ENCODE results near the gene DNAH2. TPM values are rescaled to one million over a fixed set of nuclear protein-coding genes. Genes with fewer than 3 reads are reported as not detected.

DNAH2 gene
- total and polyA plus RNA-seq, 2 of the 13 experiments (the other 11 are each of a cell fraction or from before 2014, with no cell fraction given): not detected

- 92% methylated on average over 9 of the region's 12 CpGs for WGBS (ENCODE audit: low lambda C conversion rate)
- ATAC-seq: no peak
- no peak for FAIRE-seq
- intact Hi-C loops (cut with micrococcal nuclease; ENCODE audit: unreplicated experiment): no loop called here
- Histone ChIP-seq H3K4me3 (replicated peaks in 1 of 3; ENCODE audit: insufficient read depth in 1 of 3, low read depth in 2 of 3, low read length in 3 of 3) (no peak overlapping the region), H3K9me3 (ENCODE audit: low read length) (no peaks in the 10 kb centered on the region), H3K4me2 (ENCODE audit: low read depth, low read length) (no peak overlapping the region), H3K27me3 (ENCODE audit: control insufficient read depth in 1 of 2, insufficient read depth in 2 of 2, low read length in 2 of 2) (no peaks in the 10 kb centered on the region), H4K20me1 (ENCODE audit: insufficient read depth, low read length) (peaks cover 15% of the 10 kb centered on the region), H3K9ac (ENCODE audit: insufficient read depth, low read depth, low read length) (no peak overlapping the region), H3K27ac (ENCODE audit: extremely low read length, insufficient read depth, low read length) (no peak overlapping the region), H3K36me3 (replicated peaks in 1 of 2; ENCODE audit: control insufficient read depth in 1 of 2, insufficient read depth in 2 of 2, low read length in 2 of 2) (peaks cover 42 to 55% of the 10 kb centered on the region in 2 experiments), H3K79me2 (ENCODE audit: insufficient read depth, low read length) (peaks cover 8% of the 10 kb centered on the region), H3K4me1 (ENCODE audit: insufficient read depth, low read length) (peaks cover 7% of the 10 kb centered on the region), H2AFZ (ENCODE audit: low read length) (no peak overlapping the region)
- ChIA-PET CTCF (ENCODE audit: low intra/inter-chr PET ratio, low total read pairs) (no interaction called here), POLR2A (interaction anchor here (0.6 to 2.2 kb wide), 4 partner anchors 7 to 16 kb away, joined by 3 to 5 read pairs (median 4); partner anchors contain the start of gene KDM6B)
- DNase-seq (ENCODE audit: low spot score): no peak
- no TSS peak for BruUV-seq (replicated peaks)
- TF ChIP-seq RBAK (CRISPR knock-in tag; IDR thresholded peaks at IDR 0.05) (no peak), KDM1A (CRISPR knock-in tag; IDR thresholded peaks at IDR 0.05) (no peak), THAP8 (CRISPR knock-in tag; IDR thresholded peaks at IDR 0.05; ENCODE audit: borderline replicate concordance) (no peak), FOXP1 (IDR thresholded peaks at IDR 0.05) (no peak), FOXP1 (CRISPR knock-in tag; IDR thresholded peaks at IDR 0.05) (no peak), ZNF138 (CRISPR knock-in tag; IDR thresholded peaks at IDR 0.05; ENCODE audit: low read depth) (no peak), ZFP1 (CRISPR knock-in tag; IDR thresholded peaks at IDR 0.05) (no peak)
- in situ Hi-C loops (cut with HindIII; ENCODE audit: extremely low pct_ligation_motif_present, low pct_unique_long_range_greater_than_20kb): loop anchor here (10.0 kb wide), 1 partner anchor 275 kb away; the partner anchor contains the start of gene CD68
Observed at GRCh38 chr17:7849751-7850504, 132.4 kb downstream of the DNAH2 start.
